Upper lobe of right lung (tissue), 1 donor: ENCODE measurements around the gene SOS2. TPM values are rescaled to one million over a fixed set of nuclear protein-coding genes. Genes with fewer than 3 reads are reported as not detected.

ENCODE experiments used
- ATAC-seq: fragments of 200-7000 bp; cut with Tn5 transposase; one replicate; pipeline ENCODE4 v1.9.1; 2020; ENCODE audit warnings: mild to moderate bottlenecking, moderate library complexity
- DNase-seq: peaks from one replicate; pipeline ENCODE4 v3.0.0-alpha.2; 2020
- H3K27ac ChIP-seq: fragments of 200-600 bp; one replicate; pipeline ENCODE4 v1.8.0; 2022
- H3K27me3 ChIP-seq: fragments of 200-600 bp; one replicate; pipeline ENCODE4 v1.8.0; 2022; ENCODE audit warnings: mild to moderate bottlenecking
- H3K36me3 ChIP-seq: fragments of 200-600 bp; one replicate; pipeline ENCODE4 v1.8.0; 2022
- H3K4me1 ChIP-seq: fragments of 200-600 bp; one replicate; pipeline ENCODE4 v1.8.0; 2022
- H3K4me3 ChIP-seq: fragments of 200-600 bp; one replicate; pipeline ENCODE4 v1.8.0; 2022; ENCODE audit warnings: mild to moderate bottlenecking
- H3K9me3 ChIP-seq: fragments of 200-600 bp; one replicate; pipeline ENCODE4 v1.8.0; 2022
- intact Hi-C: fragments of 100-400 bp; cut with DNase I; formaldehyde crosslinking; loops from one replicate; pipeline ENCODE4 v1.11.0; 2022
- total RNA-seq: library from RNA; stranded (reverse); fragmentation: NEBNext Ultra II Directional; extraction: Animal tissue kit (Norgen Biotek cat#: 25700); gene quantifications from one replicate; pipeline ENCODE4 v1.2.1, GENCODE V29; 2021
- TF ChIP-seq, protein P1 (sequence below): fragments of 200-600 bp; IDR thresholded peaks from one replicate; pipeline ENCODE4 v1.8.0; 2022; ENCODE audit warnings: antibody characterized with exemption
- donor health status: DM: no; HTN: yes; CAD: no; lungs with severe emphysema.

Gene SOS2
- total RNA-seq, 1 donor from 2014 or later = 30.3 TPM

DNA sequence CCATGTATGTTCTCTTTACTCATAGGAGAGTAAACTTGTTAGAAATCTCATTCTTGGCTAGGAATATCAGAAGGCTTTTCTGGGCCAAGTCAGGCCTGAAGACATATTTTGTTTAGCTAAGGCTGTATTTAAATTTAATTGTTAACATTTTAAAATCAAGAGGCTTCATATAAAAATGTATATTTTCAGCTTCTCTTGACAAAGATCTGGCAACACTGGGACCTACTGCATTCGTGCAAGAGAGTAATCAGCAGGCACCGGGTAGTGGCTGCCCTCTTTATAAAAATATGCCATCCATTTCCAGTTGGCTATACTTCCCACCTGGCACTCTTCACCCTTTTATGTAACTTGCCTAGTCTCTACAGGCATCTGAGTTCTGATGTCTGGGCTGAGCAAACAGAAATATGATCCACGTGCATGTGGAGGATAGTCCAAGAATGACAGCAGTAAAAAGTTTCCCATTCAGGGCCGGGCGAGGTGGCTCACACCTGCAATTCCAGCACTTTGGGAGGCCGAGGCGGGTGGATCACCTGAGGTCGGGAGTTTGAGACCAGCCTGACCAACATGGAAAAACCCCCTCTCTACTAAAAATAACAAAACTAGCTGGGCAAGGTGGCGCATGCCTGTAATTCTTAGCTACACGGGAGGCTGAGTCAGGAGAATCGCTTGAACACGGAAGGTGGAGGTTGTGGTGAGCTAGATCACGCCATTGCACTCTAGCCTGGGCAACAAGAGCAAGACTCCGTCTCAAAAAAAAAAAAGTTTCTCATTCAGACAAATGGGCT is 2.0 kb upstream of the SOS2 start:
- ATAC-seq (no peak), DNase-seq (no peak)
- H3K27ac ChIP-seq = no peak overlapping the region
- intact Hi-C loops = no loop called here
- no peaks in the 10 kb centered on the region for H3K27me3 ChIP-seq
- no peak overlapping the region for H3K4me3 ChIP-seq
- H3K9me3 ChIP-seq = no peaks in the 10 kb centered on the region
- H3K36me3 ChIP-seq = no peaks in the 10 kb centered on the region
- peaks cover 15% of the 10 kb centered on the region for H3K4me1 ChIP-seq
- TF ChIP-seq, protein P1, sequence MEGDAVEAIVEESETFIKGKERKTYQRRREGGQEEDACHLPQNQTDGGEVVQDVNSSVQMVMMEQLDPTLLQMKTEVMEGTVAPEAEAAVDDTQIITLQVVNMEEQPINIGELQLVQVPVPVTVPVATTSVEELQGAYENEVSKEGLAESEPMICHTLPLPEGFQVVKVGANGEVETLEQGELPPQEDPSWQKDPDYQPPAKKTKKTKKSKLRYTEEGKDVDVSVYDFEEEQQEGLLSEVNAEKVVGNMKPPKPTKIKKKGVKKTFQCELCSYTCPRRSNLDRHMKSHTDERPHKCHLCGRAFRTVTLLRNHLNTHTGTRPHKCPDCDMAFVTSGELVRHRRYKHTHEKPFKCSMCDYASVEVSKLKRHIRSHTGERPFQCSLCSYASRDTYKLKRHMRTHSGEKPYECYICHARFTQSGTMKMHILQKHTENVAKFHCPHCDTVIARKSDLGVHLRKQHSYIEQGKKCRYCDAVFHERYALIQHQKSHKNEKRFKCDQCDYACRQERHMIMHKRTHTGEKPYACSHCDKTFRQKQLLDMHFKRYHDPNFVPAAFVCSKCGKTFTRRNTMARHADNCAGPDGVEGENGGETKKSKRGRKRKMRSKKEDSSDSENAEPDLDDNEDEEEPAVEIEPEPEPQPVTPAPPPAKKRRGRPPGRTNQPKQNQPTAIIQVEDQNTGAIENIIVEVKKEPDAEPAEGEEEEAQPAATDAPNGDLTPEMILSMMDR = no peak

DNA sequence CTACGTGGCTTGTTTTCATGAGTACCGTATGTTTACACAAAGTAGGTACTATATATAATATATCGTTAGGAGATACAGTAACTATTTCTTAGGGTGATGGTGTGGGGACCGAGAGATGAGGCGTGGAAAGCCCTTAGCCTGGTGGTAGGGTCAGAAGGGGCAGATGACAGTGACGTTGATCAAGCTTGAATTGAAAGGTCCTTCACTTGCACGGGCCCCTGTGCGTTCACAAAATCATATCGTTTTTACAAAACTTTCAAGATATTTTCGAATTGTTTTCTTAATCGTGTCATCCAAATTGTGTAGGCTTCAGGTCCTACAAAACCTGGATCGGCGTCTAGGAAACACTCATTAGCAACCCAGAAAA is 881 bp upstream of the SOS2 start:
- DNase-seq (no peak), ATAC-seq (no peak)
- H3K36me3 ChIP-seq = no peaks in the 10 kb centered on the region
- H3K4me1 ChIP-seq = peaks cover 17% of the 10 kb centered on the region
- no peaks in the 10 kb centered on the region for H3K9me3 ChIP-seq
- peak overlapping the region; percentile 78 for H3K4me3 ChIP-seq
- no peaks in the 10 kb centered on the region for H3K27me3 ChIP-seq
- TF ChIP-seq, protein P1 = no peak
- intact Hi-C loops = no loop called here
- H3K27ac ChIP-seq = peak overlapping the region; percentile 96

DNA sequence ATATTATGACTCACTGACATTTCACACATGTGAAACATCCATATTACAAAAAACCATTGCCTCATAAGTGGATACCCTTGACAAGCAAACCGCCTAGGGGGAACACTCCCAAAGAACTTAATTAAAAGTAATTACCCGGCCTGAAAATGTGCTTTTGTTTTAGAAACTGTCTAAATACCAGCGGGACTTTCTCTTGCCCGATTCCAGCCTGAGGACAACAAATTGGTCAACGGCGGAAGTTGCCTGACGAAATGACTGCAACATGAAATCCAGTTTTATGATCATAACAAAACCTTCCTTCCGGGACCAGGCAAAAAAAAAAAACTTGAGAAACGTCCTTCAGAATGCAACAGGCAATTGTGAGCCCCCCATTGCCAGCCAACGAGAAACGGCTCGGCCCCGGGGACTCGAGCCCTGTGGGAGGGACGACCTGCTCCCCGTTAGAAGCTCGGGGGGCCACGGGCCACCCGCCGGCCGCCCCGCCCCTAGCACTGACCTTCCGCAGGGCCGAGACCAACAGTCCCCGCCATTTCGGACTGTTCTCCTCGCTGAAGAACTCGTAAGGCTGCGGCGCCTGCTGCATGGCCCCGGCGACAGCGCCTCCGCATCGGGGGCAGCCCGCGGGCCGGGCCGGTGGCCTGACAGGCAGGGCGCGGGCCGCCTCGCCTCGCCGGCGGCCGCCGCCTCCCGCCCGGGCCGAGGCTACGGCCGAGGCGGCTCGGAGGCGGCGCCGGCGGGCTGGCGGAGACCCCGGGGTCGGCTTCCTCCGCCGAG is 490 bp downstream of the SOS2 start:
- no peaks in the 10 kb centered on the region for H3K9me3 ChIP-seq
- DNase-seq (peak; percentile 82), ATAC-seq (peak; percentile 48)
- peak overlapping the region; percentile 78 for H3K4me3 ChIP-seq
- TF ChIP-seq, protein P1 = no peak
- H3K27ac ChIP-seq = peak overlapping the region; percentile 96
- no peaks in the 10 kb centered on the region for H3K36me3 ChIP-seq
- intact Hi-C loops = no loop called here
- H3K4me1 ChIP-seq = peaks cover 29% of the 10 kb centered on the region
- no peaks in the 10 kb centered on the region for H3K27me3 ChIP-seq

DNA sequence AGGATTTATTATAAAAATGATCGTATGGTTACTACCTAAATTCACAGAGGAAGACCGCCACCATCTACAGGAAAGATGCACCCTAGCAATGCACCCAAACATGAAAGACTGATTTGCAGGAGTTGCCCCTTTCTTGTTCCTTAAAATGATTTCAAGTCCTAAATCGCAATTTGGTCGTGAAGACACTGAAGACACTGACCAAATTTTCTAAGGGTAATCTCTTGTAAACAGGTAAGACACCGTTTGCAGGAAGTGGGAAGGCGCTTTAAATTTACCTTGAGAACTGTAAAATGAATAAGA is 1.0 kb downstream of the SOS2 start:
- Histone ChIP-seq H3K9me3 (no peaks in the 10 kb centered on the region), H3K4me3 (peak overlapping the region; percentile 78), H3K4me1 (peaks cover 33% of the 10 kb centered on the region), H3K27me3 (no peaks in the 10 kb centered on the region), H3K27ac (peak overlapping the region; percentile 96), H3K36me3 (no peaks in the 10 kb centered on the region)
- TF ChIP-seq, protein P1 = no peak
- no peak for ATAC-seq
- intact Hi-C loops = no loop called here
- no peak for DNase-seq

DNA sequence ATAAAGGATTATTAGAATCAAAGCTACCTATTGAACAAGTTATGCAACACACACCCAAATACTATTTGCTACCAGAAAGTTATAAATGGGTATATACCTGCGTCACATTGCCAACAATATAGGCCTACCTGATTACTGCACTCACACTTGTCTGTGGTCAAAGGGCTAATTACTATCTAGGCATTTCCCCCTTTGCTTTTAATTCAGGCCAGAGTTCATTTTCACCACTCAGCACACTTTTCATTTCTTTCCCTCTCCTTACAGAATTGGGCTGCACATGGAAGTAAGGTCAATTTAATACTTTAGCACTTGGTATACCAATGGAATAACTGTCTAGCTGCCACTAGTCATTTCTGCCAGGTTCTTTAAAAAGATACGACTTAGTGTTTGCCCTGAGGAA is 1.7 kb downstream of the SOS2 start:
- H3K27me3 ChIP-seq = no peaks in the 10 kb centered on the region
- no peaks in the 10 kb centered on the region for H3K9me3 ChIP-seq
- no peaks in the 10 kb centered on the region for H3K36me3 ChIP-seq
- peak overlapping the region; percentile 96 for H3K27ac ChIP-seq
- DNase-seq (no peak), ATAC-seq (no peak)
- peaks cover 39% of the 10 kb centered on the region for H3K4me1 ChIP-seq
- peak overlapping the region; percentile 78 for H3K4me3 ChIP-seq
- intact Hi-C loops = no loop called here
- TF ChIP-seq, protein P1 = no peak
